Uterus (tissue), 2 donors: Measurements from ENCODE around the gene PXMP4.

Experiments
- CTCF ChIP-seq, 4 experiments: fragments of 200-600 bp in 2 of 4; fragments of 450-650 bp in 2 of 4; sonication (generic) in 2 of 4; IDR thresholded peaks; one replicate each; pipeline ENCODE4 v1.5.1; 2016 to 2019; ENCODE audit warnings: antibody characterized with exemption in 4 of 4, mild to moderate bottlenecking in 2 of 4, moderate library complexity in 1 of 4
- POLR2A ChIP-seq, 2 donors: fragments of 450-650 bp; IDR thresholded peaks; one replicate each; pipeline ENCODE4 v1.6.1; 2016; ENCODE audit warnings: antibody characterized with exemption in 2 of 2, mild to moderate bottlenecking in 1 of 2, moderate library complexity in 1 of 2

- no peak for TF ChIP-seq CTCF (IDR thresholded peaks at IDR 0.05)
- no peak for TF ChIP-seq POLR2A (IDR thresholded peaks at IDR 0.05)
Measured at GRCh38 chr20:33709398-33709797, 10.7 kb downstream of the PXMP4 start.
